ENCODE data around the gene MADCAM1. TPM values are rescaled to one million over a fixed set of nuclear protein-coding genes. Genes with fewer than 3 reads are reported as not detected.

MADCAM1 gene
- total RNA-seq, 1 experiment from 2014 or later, result 0.84 TPM

- intact Hi-C loops (cut with micrococcal nuclease; ENCODE audit: unreplicated experiment), result no loop called here
- Histone ChIP-seq H3K27me3 (replicated peaks; ENCODE audit: insufficient read depth, low read depth, low read length, poor library complexity) (peaks cover 15% of the 10 kb centered on the region), H3K27ac (ENCODE audit: low read depth, low read length, poor library complexity, severe bottlenecking) (no peak overlapping the region), H3K4me1 (ENCODE audit: insufficient read depth, low read length, poor library complexity, severe bottlenecking) (no peaks in the 10 kb centered on the region), H3K36me3 (ENCODE audit: insufficient read depth, low read length, poor library complexity, severe bottlenecking) (no peaks in the 10 kb centered on the region), H3K9me3 (ENCODE audit: low read depth, low read length, poor library complexity, severe bottlenecking) (no peaks in the 10 kb centered on the region), H3K4me3 (ENCODE audit: low read depth, low read length, poor library complexity, severe bottlenecking) (no peak overlapping the region)
- no peak for DNase-seq (ENCODE audit: low spot score)
- no TSS peak for BruUV-seq (replicated peaks)
- POLR2A ChIA-PET (ENCODE audit: low non-redundant PET), result no interaction called here
- CTCF ChIA-PET, result interaction anchor here (1.5 kb wide), 1 partner anchor 13 kb away, joined by 3 read pairs; no protein-coding TSS in a partner anchor
- peak; percentile 8 for TF ChIP-seq EZH2 (IDR thresholded peaks at IDR 0.05; ENCODE audit: borderline replicate concordance, low read depth, low read length, poor library complexity, severe bottlenecking)
- no peak for TF ChIP-seq CTCF (conservative IDR thresholded peaks at IDR 0.05; ENCODE audit: low read depth, low read length)
Measured at GRCh38 chr19:497491-497868, 1.2 kb downstream of the MADCAM1 start.

- Histone ChIP-seq H3K4me1 (ENCODE audit: insufficient read depth, low read length, poor library complexity, severe bottlenecking) (no peaks in the 10 kb centered on the region), H3K9me3 (ENCODE audit: low read depth, low read length, poor library complexity, severe bottlenecking) (no peaks in the 10 kb centered on the region), H3K27ac (ENCODE audit: low read depth, low read length, poor library complexity, severe bottlenecking) (no peak overlapping the region), H3K36me3 (ENCODE audit: insufficient read depth, low read length, poor library complexity, severe bottlenecking) (no peaks in the 10 kb centered on the region), H3K27me3 (replicated peaks; ENCODE audit: insufficient read depth, low read depth, low read length, poor library complexity) (peaks cover 15% of the 10 kb centered on the region), H3K4me3 (ENCODE audit: low read depth, low read length, poor library complexity, severe bottlenecking) (no peak overlapping the region)
- intact Hi-C loops (cut with micrococcal nuclease; ENCODE audit: unreplicated experiment), result no loop called here
- no TSS peak for BruUV-seq (replicated peaks)
- TF ChIP-seq EZH2 (IDR thresholded peaks at IDR 0.05; ENCODE audit: borderline replicate concordance, low read depth, low read length, poor library complexity, severe bottlenecking), result peak; percentile 30
- no peak for TF ChIP-seq CTCF (conservative IDR thresholded peaks at IDR 0.05; ENCODE audit: low read depth, low read length)
- ChIA-PET CTCF (interaction anchor here (1.5 kb wide), 1 partner anchor 13 kb away, joined by 3 read pairs; no protein-coding TSS in a partner anchor), POLR2A (ENCODE audit: low non-redundant PET) (no interaction called here)
- no peak for DNase-seq (ENCODE audit: low spot score)
Measured at GRCh38 chr19:497869-498510, 1.7 kb downstream of the MADCAM1 start.

DNA sequence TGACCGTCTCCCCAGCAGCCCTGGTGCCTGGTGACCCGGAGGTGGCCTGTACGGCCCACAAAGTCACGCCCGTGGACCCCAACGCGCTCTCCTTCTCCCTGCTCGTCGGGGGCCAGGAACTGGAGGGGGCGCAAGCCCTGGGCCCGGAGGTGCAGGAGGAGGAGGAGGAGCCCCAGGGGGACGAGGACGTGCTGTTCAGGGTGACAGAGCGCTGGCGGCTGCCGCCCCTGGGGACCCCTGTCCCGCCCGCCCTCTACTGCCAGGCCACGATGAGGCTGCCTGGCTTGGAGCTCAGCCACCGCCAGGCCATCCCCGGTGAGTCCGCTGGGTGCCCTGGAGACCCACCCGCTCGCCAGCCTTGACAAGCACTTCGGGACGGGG lies 2.2 kb downstream of the MADCAM1 start:
- no peaks in the 10 kb centered on the region for H3K36me3 ChIP-seq (ENCODE audit: insufficient read depth, low read length, poor library complexity, severe bottlenecking)
- no peaks in the 10 kb centered on the region for H3K9me3 ChIP-seq (ENCODE audit: low read depth, low read length, poor library complexity, severe bottlenecking)
- H3K4me3 ChIP-seq (ENCODE audit: low read depth, low read length, poor library complexity, severe bottlenecking), result no peak overlapping the region
- ChIA-PET POLR2A (ENCODE audit: low non-redundant PET) (no interaction called here), CTCF (interaction anchor here (1.5 kb wide), 1 partner anchor 12 kb away, joined by 3 read pairs; no protein-coding TSS in a partner anchor)
- no peaks in the 10 kb centered on the region for H3K4me1 ChIP-seq (ENCODE audit: insufficient read depth, low read length, poor library complexity, severe bottlenecking)
- no peak overlapping the region for H3K27ac ChIP-seq (ENCODE audit: low read depth, low read length, poor library complexity, severe bottlenecking)
- BruUV-seq (replicated peaks), result no TSS peak
- TF ChIP-seq CTCF (conservative IDR thresholded peaks at IDR 0.05; ENCODE audit: low read depth, low read length) (no peak), EZH2 (IDR thresholded peaks at IDR 0.05; ENCODE audit: borderline replicate concordance, low read depth, low read length, poor library complexity, severe bottlenecking) (no peak)
- intact Hi-C loops (cut with micrococcal nuclease; ENCODE audit: unreplicated experiment), result no loop called here
- peaks cover 15% of the 10 kb centered on the region for H3K27me3 ChIP-seq (replicated peaks; ENCODE audit: insufficient read depth, low read depth, low read length, poor library complexity)
- no peak for DNase-seq (ENCODE audit: low spot score)
